ENCODE measurements around the gene EPM2AIP1. TPM values are rescaled to one million over a fixed set of nuclear protein-coding genes. Genes with fewer than 3 reads are reported as not detected.

EPM2AIP1 gene
- total RNA-seq, 1 experiment from 2014 or later: 11.4 TPM

GRCh38 chr3:36959821-36960220 lies 33.1 kb downstream of the EPM2AIP1 start:
- DNase-seq: no peak
- Histone ChIP-seq H3K4me1 (ENCODE audit: insufficient read depth, low read length) (no peaks in the 10 kb centered on the region), H3K79me2 (ENCODE audit: insufficient read depth, low read length) (no peaks in the 10 kb centered on the region), H3K56ac (ENCODE audit: insufficient read length, low read depth, low read length) (no peak overlapping the region), H2AK5ac (ENCODE audit: insufficient read length, low read length) (no peak overlapping the region), H2AFZ (ENCODE audit: low read length) (no peak overlapping the region), H3K27me3 (ENCODE audit: insufficient read depth, low read length) (no peaks in the 10 kb centered on the region), H4K5ac (ENCODE audit: insufficient read length, low read depth, low read length) (no peak overlapping the region), H3K23ac (ENCODE audit: insufficient read length, low read depth, low read length) (no peak overlapping the region), H4K8ac (replicated peaks; ENCODE audit: insufficient read length, low read depth, low read length) (no peak overlapping the region), H3T11ph (ENCODE audit: low read length) (no peak overlapping the region), H2BK12ac (ENCODE audit: insufficient read length, low read depth, low read length) (no peak overlapping the region), H2BK5ac (ENCODE audit: insufficient read length, low read length) (no peak overlapping the region), H2BK120ac (ENCODE audit: low read depth, low read length, poor library complexity, severe bottlenecking) (no peak overlapping the region), H3K79me1 (ENCODE audit: insufficient read depth, low read depth, low read length, poor library complexity, severe bottlenecking) (no peaks in the 10 kb centered on the region), H3K18ac (ENCODE audit: insufficient read length, low read depth, low read length) (no peak overlapping the region), H3K23me2 (ENCODE audit: insufficient read length, low read depth, low read length, poor library complexity, severe bottlenecking) (no peaks in the 10 kb centered on the region), H3K14ac (ENCODE audit: insufficient read depth, low read length) (no peak overlapping the region), H4K91ac (ENCODE audit: insufficient read length, low read depth, low read length) (no peak overlapping the region), H3K4ac (ENCODE audit: low read depth, low read length) (no peak overlapping the region), H3K4me2 (ENCODE audit: insufficient read depth, insufficient read length, low read length) (no peak overlapping the region), H2BK20ac (ENCODE audit: low read depth, low read length, poor library complexity, severe bottlenecking) (no peak overlapping the region), H3K27ac (ENCODE audit: insufficient read length, low read depth, low read length) (no peak overlapping the region), H3K9ac (ENCODE audit: extremely low read depth, insufficient read length, low read length) (no peak overlapping the region), H4K20me1 (ENCODE audit: control insufficient read depth, insufficient read depth, insufficient read length) (no peaks in the 10 kb centered on the region), H3K9me3 (ENCODE audit: control insufficient read depth, low read depth, low read length) (no peaks in the 10 kb centered on the region), H2BK15ac (ENCODE audit: low read depth, low read length) (no peak overlapping the region)
- Mint-ChIP-seq H3K4me1 (peaks cover 5 to 14% of the 10 kb centered on the region in 2 experiments), H3K36me3 (ENCODE audit: insufficient read depth in 1 of 3, low read depth in 3 of 3) (no peaks in the 10 kb centered on the region), H3K4me3 (no peak overlapping the region), H3K9me3 (no peaks in the 10 kb centered on the region; a peak in 1 of 5 replicates), H3K27me3 (ENCODE audit: low read depth) (no peaks in the 10 kb centered on the region), H3K27ac (no peak overlapping the region)
- no CpG with 5 or more reads among the region's 2 CpGs for WGBS (ENCODE audit: extremely low coverage, insufficient read length, low lambda C conversion rate)
- TF ChIP-seq CTCF (conservative IDR thresholded peaks at IDR 0.05): no peak
